HG03521 (cell line): ENCODE measurements around the gene HDLBP.

Experiments
- ATAC-seq: cut with Tn5 transposase; IDR thresholded peaks from one replicate; pipeline ENCODE4 v1.9.1; 2021; ENCODE audit warnings: mild to moderate bottlenecking, moderate library complexity; ENCODE audit not compliant: unreplicated experiment

HDLBP gene

DNA sequence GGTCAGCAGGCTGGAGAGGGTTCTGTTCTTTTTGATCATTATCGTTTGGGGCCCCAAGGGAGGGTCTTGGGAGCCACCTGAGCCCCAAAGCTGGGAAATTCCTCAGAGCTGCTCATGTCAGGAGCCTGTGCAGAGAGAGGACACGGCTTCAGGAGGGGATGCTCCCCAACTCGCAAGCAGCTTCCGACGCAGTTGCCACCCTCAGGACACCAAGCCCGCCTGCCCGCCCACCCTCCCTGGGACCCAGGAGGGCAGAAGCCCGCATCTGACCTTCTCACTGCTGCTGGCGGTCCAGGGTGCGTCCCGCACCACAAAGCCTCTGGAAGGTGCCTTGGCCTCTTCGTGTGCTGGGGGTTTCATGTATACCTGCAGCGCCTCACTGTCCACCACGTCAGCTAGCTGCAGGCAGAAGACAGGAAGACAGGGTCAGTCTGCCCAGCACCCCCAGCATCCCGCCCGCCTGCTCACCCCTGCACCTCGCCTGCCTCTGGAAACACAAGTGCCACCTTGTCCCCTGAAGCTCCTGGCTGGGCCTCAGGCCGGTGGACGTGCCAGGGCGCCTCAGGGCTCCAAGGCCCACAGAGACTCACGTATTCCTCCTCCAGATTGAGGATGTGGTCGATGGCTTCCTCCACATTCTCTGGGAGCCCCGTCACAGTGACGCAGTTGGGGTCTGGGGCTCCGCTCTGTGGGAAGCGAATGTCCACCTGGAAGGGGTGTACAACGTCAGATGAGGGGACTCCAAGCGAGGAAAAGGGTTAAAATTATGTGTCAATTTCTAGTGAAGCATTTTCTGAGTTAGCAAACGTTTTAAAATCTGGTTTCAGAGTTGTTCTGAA, 85.7 kb downstream of the HDLBP start:
- no peak for ATAC-seq

DNA sequence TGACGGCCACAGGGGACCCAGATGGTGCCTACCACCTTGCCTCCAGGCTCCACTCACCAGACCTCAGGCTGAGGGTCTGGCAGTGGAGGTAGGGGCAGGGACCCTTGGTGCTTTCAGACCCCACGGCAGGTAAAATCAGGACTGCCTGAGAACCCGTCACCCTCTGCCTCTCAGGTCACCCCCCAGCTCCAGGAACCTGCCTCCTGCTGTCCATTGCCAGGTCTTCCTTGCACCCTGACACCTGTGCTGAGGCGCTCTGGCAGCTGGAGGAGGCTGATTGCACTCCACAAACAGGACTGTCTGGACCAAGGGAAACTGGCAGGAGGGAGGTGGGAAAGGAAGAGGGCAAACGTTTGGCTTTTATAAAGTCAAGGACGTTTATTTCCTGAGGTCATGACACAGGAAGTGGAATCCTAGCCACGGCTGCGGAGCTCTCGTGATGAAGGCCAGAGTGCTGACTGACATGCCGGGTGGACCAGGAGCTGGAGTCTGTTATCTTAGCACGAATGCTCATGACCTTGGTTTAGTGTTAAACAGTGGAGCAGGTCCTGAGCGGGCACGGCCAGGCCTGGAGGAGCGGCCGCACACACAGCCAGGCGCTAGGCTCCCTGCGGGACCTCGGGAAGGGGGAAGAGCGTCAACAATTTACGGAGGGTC, 86.5 kb downstream of the HDLBP start:
- no peak for ATAC-seq

DNA sequence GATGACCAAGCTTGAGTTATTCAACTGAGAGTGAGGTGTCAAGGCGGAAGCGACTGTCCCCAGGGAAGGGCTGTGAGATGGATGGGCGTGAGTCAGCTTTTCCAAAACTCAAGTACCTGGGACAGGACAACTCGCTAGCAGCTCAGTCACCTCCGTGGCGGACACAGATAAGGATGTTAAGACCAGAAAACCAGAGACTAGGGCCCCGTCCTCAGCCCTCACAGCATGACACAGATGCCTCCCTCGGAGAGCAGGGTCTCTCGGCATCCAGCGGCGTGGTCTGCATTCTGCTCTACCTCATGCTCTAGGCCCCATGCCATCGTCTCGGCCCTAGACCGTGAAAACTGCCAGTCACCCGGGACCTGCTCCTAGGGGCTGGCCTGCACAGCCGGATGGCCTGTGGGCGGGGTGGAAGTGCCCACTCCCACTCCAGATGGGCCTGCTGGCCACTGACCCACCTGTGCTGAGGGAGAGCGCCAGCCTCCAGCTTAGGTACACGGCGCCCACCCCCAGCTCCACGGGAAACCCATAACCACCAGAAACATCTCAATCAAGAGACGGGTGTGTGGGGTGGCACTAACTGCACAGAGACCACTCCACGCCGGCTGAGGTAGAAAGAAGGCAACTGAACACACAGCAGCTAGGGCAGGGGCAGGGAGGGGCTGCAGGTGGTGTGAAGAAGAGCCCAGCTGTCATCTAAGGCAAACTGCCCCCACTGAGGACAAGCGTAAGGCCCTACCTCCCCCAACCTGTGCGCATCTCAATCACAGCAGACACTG, 87.2 kb downstream of the HDLBP start:
- ATAC-seq, result no peak

DNA sequence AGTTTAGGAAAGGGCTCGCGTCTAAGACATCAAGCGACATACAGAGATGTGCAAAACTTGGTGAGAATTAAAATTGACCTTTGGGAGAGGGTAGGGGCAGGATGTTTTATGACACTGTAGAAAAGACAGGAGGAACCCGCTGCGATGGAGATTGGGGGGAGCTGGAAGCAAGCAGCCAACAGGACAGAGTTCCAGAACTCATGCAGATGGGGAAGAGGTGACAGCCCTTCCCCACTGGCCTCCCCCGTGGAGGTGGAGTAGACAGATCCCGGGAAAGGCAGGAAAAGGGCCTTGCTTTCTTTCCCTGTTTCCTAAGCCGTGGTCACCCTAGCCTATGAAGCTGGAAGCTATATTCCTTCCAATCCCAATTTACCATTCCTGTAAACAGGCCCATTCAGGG, 87.9 kb downstream of the HDLBP start:
- ATAC-seq, result no peak

DNA sequence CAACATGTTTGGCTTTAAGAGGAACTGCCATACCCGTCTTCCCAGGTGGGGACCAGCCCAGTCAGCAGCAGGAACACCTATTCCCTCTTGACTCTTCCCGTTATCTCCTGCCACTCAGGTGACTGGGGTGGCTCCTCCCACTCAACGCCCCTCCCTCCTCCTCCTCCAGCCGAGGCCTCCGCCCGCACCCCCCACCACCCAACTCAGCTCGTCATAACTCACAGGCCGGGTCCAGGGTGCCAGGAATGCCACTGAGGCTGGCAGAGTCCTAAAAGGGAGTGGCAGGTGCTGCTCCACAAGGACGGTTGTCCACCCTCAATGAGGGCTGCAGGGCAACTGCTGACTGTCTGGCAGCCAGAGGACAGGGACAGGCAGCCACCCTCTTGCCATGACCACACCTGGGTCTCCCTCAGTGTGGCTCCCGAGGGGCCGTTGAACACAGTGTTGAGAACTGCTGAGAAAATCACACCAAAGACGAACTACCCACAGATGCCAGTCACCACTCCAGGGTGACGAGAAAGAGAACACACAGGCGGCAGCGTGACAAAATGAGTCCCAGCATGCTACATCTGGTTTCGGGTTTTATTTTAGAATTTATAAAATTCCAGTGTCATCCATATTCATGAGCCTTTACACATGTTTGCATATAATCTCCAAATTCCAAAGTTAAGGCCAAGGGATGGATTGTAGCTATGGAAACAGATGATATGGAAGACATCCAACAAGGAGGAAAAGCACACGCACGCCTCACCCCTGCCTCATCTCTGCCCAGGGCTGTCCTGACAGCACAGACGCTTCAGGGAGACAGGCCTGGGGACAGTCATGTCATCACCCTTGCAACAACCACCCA, 88.5 kb downstream of the HDLBP start:
- ATAC-seq, result no peak

DNA sequence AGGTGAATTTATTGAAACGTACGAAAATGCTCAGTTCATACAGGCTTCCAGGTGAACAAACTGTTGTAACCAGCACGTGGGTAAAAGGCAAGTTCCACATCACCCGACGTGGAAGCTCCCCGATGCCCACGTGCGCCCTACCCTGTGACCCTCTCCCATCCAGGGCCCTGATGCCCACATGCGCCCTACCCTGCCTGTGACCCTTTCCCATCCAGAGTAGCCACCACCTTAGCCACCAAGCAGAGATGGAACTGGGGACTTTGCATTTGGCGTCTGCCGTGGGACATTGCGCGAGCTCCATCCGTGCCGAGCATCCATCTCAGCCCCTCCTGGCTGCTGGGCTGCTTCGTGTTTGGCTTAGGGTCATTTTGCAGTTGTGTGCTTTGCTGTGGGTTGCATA, 89.5 kb downstream of the HDLBP start:
- ATAC-seq, result no peak

DNA sequence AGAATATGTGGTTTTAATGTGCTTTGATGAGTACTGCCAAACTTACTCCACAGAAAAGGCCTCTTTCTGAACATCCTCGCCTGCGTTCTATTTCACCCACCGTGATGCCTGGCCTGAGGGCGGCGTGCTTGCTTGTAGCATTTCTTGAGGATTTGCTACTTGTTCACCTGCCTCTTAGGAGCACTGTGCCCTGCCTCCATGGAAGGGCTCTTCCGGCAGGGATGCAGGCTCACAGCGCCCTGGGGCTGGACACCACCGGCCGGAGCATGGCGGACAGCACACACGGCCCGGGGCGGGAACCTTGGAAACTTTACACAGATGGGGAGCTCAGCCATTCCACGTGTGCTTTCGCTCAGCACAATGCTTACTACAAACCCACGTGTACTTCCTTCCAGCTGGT, 89.9 kb downstream of the HDLBP start:
- ATAC-seq, result no peak

DNA sequence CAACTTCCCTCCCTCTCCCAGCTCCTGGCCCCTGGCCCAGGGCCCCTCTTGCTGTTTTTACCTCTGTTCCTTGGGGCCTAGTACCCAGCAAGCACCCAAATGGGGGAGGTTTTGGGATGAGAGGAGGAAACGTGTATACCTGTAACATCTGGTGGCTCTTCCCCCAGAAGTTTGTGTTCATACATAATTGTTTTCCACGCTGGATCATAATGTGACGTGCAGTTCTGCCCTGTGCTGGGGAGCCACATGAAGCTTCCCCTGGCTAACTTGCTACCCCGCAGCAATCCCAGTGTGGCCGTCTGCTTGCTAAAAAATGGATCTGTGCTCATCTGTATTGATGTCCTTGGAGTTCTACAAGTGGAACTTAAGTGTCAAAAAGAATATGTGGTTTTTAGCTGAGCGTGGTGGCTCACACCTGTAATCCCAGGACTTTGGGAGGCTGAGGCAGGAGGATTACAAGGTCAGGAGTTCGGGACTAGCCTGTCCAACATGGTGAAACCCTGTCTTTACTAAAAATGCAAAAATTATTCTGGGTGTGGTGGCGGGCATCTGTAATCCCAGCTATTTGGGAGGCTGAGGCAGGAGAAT, 90.5 kb downstream of the HDLBP start:
- no peak for ATAC-seq

DNA sequence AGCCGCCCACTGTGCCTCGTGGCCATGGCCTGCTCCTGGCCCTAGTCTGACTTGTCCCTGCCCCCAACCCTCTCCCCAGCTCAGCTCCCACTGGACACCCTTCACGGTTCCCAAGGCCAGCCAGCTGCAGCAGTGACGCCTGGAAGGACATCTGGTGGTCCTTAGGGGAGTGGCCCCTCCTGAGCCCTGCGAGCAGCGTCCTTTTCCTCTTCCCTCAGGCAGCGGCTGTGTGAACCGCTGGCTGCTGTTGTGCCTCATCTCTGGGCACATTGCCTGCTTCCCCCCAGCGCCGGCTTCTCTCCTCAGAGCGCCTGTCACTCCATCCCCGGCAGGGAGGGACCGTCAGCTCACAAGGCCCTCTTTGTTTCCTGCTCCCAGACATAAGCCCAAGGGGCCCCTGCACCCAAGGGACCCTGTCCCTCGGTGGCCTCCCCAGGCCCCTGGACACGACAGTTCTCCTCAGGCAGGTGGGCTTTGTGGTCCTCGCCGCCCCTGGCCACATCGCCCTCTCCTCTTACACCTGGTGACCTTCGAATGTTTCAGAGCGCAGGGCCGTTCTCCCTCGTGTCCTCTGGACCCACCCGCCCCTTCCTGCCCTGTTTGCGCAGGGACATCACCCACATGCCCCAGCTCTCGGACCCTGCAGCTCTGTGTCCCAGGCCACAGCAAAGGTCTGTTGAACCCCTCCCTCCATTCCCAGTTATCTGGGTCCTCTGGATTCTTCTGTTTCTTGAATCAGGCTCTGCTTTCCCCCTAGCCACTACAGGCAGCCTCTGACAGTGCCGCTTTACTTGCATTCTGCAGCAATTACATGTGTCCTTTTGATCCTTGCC, 91.2 kb downstream of the HDLBP start:
- no peak for ATAC-seq

DNA sequence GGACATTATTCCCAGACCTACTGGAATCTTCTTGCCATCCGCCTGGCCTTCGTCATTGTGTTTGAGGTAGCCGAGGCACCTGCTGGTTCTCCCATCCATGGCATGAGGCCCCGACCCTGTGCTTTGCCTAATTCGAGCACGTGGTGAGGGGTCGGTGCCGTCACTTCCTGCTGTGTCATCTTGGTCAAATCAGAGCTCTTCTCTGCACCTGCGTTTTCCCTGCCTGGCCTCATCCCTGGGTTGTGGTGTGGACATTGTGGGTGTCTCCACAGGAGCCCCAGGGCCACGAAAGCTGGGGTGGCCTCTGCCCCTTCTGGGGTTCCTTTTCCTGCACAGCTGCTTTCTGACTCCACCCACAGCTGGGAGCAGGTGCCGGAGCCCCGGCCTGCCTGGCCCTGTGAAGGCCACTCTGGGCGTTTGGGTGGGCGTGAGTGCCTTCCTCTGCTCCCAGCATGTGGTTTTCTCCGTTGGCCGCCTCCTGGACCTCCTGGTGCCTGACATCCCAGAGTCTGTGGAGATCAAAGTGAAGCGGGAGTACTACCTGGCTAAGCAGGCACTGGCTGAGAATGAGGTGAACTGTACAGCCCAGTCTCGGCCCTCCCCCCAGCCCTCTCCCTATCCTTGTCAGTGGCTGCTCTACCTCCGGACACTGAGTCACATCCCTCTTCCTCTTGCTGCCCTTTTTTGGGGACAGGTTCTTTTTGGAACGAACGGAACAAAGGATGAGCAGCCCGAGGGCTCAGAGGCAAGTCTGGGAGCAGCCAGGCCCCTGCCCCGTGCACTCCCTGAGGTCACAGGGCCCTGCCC, 92.1 kb downstream of the HDLBP start:
- ATAC-seq, result no peak

DNA sequence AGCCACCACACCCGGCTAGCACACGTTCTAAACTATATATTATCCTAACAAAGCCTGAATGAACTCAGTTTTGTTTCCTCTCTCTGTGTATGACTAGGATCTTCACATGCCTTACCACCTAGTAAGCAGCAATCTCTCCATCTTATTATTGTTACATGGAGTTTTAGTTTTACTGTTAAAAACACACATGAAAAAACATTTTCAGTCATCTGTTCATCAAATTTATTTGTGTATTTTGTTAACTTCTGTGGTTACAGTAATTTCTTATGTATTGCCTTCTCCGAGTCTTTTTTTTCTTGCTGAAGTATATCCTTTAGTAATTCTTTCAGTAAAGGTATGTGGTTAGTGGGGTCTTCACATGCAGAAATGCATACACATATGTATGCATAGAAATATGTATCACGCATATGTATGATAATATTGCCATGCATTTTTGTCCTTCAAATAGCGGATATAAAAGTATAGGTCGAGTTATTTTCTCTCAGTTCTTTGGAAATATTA, 95.6 kb downstream of the HDLBP start:
- ATAC-seq, result no peak

DNA sequence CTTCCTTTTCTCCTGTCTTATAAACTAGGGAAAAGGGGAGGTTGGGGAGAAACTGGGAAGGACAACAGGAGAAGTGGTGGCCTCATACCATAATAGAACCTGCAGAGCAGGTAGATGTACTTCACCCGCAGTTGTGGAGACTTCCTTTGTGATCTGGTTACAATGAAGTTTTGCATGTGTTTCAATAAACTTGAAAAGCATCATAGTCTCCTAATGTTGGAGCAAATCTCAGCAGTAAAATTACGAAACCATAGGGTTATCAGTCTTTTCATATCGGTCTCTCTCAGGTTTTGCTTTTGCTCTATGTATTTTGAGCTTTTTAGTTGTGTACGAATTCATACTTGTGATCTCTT, 96.5 kb downstream of the HDLBP start:
- ATAC-seq, result no peak

DNA sequence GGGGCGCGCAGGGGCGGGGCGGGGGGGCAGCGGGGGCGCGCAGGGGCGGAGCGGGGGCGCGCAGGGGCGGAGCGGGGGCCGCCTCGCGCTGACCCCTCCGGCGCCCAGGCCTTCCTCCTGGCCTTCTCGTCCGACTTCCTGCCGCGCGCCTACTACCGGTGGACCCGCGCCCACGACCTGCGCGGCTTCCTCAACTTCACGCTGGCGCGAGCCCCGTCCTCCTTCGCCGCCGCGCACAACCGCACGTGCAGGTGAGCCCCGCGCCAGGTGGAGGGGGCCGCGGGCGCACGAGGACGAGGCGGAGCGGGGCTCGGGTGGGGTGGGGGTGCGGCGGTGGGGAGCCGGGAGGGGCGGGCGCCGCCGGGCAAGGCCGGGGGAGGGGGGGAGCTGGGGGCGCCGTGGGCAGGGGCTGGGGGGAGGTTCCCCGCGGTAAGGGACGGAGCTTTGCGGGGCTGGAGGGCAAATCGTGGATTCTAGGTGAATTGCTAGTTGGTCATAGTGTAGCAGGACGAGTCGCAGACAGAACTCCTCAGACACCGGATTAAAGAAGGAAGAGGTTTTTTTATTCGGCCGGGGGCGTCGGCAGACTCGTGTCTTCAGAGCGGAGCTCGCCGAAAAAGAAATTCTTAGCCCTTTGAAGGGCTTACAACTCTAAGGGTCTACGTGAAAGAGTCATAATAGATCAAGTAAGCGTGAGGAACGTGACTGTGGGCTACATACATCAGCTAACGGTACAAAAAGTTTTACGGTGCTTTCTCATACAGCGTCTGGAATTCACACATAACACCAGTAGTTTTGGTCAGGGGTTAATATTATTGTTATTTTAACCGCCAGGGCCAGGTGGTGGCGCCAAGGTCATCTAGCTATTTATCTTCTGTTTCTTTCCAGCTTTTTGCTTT, 97.1 kb downstream of the HDLBP start:
- ATAC-seq, result no peak

DNA sequence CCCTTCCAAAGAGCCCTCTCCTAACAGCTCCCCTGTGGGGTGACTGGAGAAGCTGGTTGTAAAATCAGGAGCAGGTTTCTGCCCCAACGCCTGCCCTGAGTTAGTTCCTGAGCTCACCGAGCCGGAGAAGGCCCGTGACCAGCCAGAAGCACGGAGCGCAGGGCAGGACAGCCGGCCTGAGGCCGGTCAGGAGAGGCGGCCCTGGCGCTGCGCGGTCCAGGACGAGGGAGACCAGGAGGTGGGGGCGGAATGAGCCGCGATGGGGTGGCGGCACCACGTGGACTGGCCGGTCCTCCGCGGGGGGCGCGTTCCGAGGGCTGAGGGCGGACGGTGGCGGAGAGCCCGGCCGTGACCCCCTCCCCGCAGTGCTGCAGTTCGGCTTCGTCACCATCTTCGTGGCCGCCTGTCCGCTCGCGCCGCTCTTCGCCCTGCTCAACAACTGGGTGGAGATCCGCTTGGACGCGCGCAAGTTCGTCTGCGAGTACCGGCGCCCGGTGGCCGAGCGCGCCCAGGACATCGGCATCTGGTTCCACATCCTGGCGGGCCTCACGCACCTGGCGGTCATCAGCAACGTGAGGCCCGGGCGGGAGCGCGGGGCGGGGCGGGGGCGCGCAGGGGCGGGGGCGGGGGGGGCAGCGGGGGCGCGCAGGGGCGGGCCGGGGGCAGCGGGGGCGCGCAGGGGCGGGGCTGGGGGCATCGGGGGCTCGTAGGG, 98.0 kb downstream of the HDLBP start:
- ATAC-seq, result peak; percentile 53

DNA sequence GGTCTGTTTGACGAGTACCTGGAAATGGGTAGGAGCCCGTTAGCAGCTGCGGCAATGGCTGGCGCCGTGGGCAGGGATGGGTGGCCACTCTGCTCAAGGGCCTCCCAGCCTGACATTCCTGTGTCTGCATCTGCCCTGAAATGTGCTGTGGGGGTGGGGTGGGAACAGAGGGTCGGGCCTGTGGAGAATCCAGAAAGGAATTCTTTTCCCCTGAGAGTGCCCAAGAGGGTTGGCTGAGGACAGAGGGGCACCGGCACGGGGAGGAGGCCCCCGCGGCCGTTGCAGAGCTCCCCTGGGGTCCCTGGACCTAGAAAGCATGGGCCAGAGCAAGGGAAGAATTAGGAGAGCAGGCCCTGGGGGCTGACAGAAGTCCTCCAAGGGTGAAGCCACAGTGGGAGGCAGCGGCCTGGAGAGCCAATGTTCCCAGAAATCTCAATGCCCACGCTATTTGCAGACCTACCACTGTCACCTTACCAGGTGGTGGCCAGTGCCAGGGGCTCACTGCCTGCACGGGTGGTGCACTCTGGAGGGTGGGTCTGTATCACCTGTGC, 99.2 kb downstream of the HDLBP start:
- ATAC-seq, result no peak

DNA sequence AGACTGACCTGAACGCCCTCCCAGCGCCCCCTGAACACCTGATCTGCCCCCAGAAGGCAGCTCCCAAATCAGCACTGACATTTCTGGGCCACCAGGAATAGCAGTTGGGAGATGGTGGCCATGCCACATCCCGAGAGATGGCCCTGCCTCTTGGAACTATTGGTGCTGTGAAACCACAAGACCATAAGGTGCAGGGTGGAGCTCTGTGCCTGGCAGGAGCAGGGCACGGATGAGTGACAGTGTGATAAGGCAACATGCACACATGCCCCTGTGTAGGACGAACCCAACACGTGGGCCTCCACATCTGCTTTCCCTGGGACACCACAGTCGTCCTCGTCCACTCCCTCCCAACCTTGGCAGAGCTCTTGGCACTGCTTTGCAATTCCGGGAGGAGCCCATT, 100.1 kb downstream of the HDLBP start:
- no peak for ATAC-seq

DNA sequence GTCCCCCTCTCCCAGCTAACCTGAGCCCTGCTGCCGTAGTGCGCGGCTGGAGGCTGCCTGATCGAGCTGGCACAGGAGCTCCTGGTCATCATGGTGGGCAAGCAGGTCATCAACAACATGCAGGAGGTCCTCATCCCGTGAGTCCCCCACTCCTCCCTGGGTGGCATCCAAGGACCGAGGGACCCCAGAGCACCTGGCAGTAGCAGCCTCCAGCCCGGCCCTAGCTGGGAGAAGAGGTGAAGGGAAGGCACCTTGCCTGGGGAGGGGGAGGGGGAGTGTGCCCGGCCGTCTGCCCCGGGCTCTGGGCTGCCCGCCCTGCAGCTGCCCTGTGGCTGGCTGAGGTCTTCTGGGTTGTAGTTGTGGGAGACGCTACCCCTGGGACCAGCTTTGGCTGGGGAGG, 100.7 kb downstream of the HDLBP start:
- no peak for ATAC-seq
